RWPE1 (cell line): ENCODE measurements around the gene GSN.

Source experiments
- CTCF ChIA-PET: fragments of 350-600 bp; sonication (Branson Sonifier 250); formaldehyde crosslinking; extraction: SDS; loops from one replicate; lab custom pipeline; 2021; lab: Yijun Ruan, JAX
- POLR2A ChIA-PET: fragments of 400-600 bp; formaldehyde crosslinking; extraction: SDS; loops from one replicate; lab custom pipeline; 2020; ENCODE audit warnings: antibody characterized with exemption; ENCODE audit not compliant: low non-redundant PET; lab: Yijun Ruan, JAX
- DNase-seq: peaks from one replicate; pipeline ENCODE4 v3.0.0; 2012; ENCODE audit warnings: low spot score
- H3K27ac ChIP-seq: fragments of 450-650 bp; 2 replicates; pipeline ENCODE4 v1.5.1; 2017
- CTCF ChIP-seq: fragments of 450-650 bp; conservative IDR thresholded peaks from 2 replicates; pipeline ENCODE4 v1.5.1; 2017; ENCODE audit warnings: low read depth, mild to moderate bottlenecking

Gene GSN

GRCh38 chr9:121331549-121331948 lies 63.6 kb downstream of the GSN start:
- CTCF ChIA-PET: interaction anchor here (0.8 to 1.0 kb wide), 3 partner anchors 68 to 875 kb away, joined by 3 to 8 read pairs (median 3); no protein-coding TSS in a partner anchor
- peak overlapping the region; percentile 35 for H3K27ac ChIP-seq
- no peak for DNase-seq
- POLR2A ChIA-PET: no interaction called here
- no peak for TF ChIP-seq CTCF

GRCh38 chr9:121331992-121332685 lies 64.2 kb downstream of the GSN start:
- no peak for TF ChIP-seq CTCF
- no peak for DNase-seq
- POLR2A ChIA-PET: no interaction called here
- peak overlapping the region; percentile 35 for H3K27ac ChIP-seq
- CTCF ChIA-PET: interaction anchor here (0.5 to 1.0 kb wide), 8 partner anchors 22 to 875 kb away, joined by 3 to 8 read pairs (median 4); no protein-coding TSS in a partner anchor

- ChIA-PET CTCF (interaction anchor here (0.6 to 1.2 kb wide), 3 partner anchors 14 to 20 kb away, joined by 3 to 5 read pairs (median 3); no protein-coding TSS in a partner anchor), POLR2A (no interaction called here)
- TF ChIP-seq CTCF: no peak
- peak overlapping the region; percentile 77 for H3K27ac ChIP-seq
- DNase-seq: no peak
Measured at GRCh38 chr9:121333950-121334773, 66.2 kb downstream of the GSN start.

- DNase-seq: no peak
- H3K27ac ChIP-seq: no peak overlapping the region
- POLR2A ChIA-PET: interaction anchor here (0.7 kb wide), 1 partner anchor 32 kb away, joined by 4 read pairs; no protein-coding TSS in a partner anchor
- no peak for TF ChIP-seq CTCF
- CTCF ChIA-PET: no interaction called here
Measured at GRCh38 chr9:121336665-121337064, 68.7 kb downstream of the GSN start.

- DNase-seq: no peak
- ChIA-PET CTCF (interaction anchor here (1.0 to 1.4 kb wide), 4 partner anchors 9 to 278 kb away, joined by 3 to 5 read pairs (median 3); no protein-coding TSS in a partner anchor), POLR2A (no interaction called here)
Measured at GRCh38 chr9:121339437-121339836, 71.5 kb downstream of the GSN start.

More at GRCh38 chr9:121339437-121339836, 71.5 kb downstream of the GSN start:
- no peak for TF ChIP-seq CTCF
- no peak overlapping the region for H3K27ac ChIP-seq
